Colonic mucosa (tissue), 4 donors: ENCODE results near the gene C1QL3. TPM values are rescaled to one million over a fixed set of nuclear protein-coding genes. Genes with fewer than 3 reads are reported as not detected.
A peak's percentile ranks its signal among the peaks of the same experiment; 100 is the strongest.

Experiments used
- DNase-seq: peaks from one replicate; pipeline ENCODE4 v3.0.0-alpha.2; 2020
- H3K27ac ChIP-seq: fragments of 200-600 bp; one replicate; pipeline ENCODE4 v1.8.0; 2021
- H3K27me3 ChIP-seq: fragments of 200-600 bp; one replicate; pipeline ENCODE4 v1.8.0; 2021
- H3K36me3 ChIP-seq: fragments of 200-600 bp; one replicate; pipeline ENCODE4 v1.8.0; 2021
- H3K4me1 ChIP-seq: fragments of 200-600 bp; one replicate; pipeline ENCODE4 v1.8.0; 2021; ENCODE audit warnings: mild to moderate bottlenecking
- H3K4me3 ChIP-seq: fragments of 200-600 bp; one replicate; pipeline ENCODE4 v1.8.0; 2021
- H3K9ac ChIP-seq, 2 donors: one replicate each; pipeline ENCODE4 v1.7.0; 2013; ENCODE audit warnings: control low read depth in 2 of 2, low read depth in 2 of 2, low read length in 2 of 2
- H3K9me3 ChIP-seq: fragments of 200-600 bp; one replicate; pipeline ENCODE4 v1.8.0; 2021
- CTCF ChIP-seq: fragments of 200-600 bp; IDR thresholded peaks from one replicate; pipeline ENCODE4 v1.8.0; 2022; ENCODE audit warnings: antibody characterized with exemption, mild to moderate bottlenecking
- intact Hi-C: fragments of 100-400 bp; cut with DNase I; formaldehyde crosslinking; loops from one replicate; pipeline ENCODE4 v1.14.1; 2022
- total RNA-seq, 2 donors: library from RNA; stranded (reverse); fragmentation: NEBNext Ultra II Directional in 1 of 2; extraction: Animal tissue kit (Norgen Biotek cat#: 25700) in 1 of 2; gene quantifications; one replicate each; pipeline ENCODE4 v1.2.1, GENCODE V29; 2021
- donor health status: healthy.
- donor health status: DM: no; HTN: no; CAD: no.
- donor health status: DM: no; HTN: no; CAD: no.

C1QL3 gene
- total RNA-seq: not detected

- H3K27ac ChIP-seq: no peak within 1 kb of the TSS
Observed at GRCh38 chr10:16521311-16522016, at the start of gene C1QL3. C1QL3 (minus strand) TSS chr10:16521879; CDS start chr10:16521065, 814 bp downstream.

DNA sequence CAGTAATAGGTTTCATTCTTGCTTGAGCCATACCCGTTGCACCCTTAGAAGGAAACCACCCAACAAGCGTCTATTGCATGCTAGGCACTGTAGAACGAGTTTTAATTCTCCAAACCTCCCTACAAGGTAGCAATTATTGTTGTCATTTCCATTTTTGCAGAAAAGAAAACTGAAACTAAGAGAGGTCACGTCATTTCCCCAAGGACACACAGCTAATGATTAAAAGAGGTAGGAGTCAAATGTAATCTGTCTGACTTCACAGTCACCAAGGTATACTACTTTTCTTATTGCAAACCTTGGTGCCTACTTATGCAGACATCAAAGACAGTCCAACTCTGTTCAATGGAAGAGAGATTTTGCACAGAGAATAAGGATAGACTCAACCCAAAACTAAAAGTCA lies 49.1 kb upstream of the C1QL3 start:
- H3K27ac ChIP-seq: no peak overlapping the region
- H3K4me1 ChIP-seq: no peaks in the 10 kb centered on the region
- DNase-seq: no peak
- H3K36me3 ChIP-seq: no peaks in the 10 kb centered on the region
- no peak overlapping the region for H3K4me3 ChIP-seq
- no peaks in the 10 kb centered on the region for H3K9me3 ChIP-seq
- intact Hi-C loops: no loop called here
- H3K27me3 ChIP-seq: no peaks in the 10 kb centered on the region
- TF ChIP-seq CTCF: no peak
- no peak overlapping the region for H3K9ac ChIP-seq

More at GRCh38 chr10:16521311-16522016, at the start of gene C1QL3:
- Histone ChIP-seq H3K4me1 (no peaks in the 10 kb centered on the region), H3K9ac (no peak within 1 kb of the TSS), H3K4me3 (peak within 1 kb of the TSS; percentile 33), H3K9me3 (no peaks in the 10 kb centered on the region), H3K36me3 (no peaks in the 10 kb centered on the region), H3K27me3 (peaks cover 19% of the 10 kb centered on the region)
- intact Hi-C loops: no loop called here
- no peak for TF ChIP-seq CTCF
- no peak for DNase-seq

DNA sequence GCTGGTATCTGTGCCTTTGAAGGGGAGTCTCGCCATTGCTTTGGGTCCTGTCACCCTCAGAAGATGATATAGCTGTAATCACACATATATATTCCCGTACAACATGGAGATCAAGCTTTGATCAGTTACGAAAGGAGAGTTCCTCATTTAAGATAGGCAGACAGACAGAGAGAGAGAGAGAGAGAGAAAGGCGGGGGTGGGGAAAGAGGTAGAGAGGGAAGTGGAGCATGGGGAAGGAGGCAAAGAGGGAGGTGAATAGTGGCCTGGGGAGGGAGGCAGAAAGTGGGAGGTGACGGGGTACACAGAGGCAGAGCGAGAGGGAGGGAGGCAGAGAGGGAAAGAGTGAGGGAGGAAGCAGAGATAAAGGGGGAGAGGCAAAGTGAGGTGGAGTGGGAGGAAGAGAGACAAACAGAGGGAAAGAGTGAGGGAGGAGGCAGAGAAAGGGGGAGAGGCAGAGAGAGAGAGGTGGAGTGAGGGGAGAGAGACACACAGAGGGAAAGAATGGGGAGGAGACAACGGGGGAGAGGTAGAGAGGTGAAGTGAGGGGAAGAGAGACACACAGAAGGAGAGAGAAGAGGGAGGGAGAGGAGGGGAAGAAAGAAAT lies 44.6 kb upstream of the C1QL3 start:
- H3K4me1 ChIP-seq: no peaks in the 10 kb centered on the region
- no peak for DNase-seq
- no peaks in the 10 kb centered on the region for H3K27me3 ChIP-seq
- TF ChIP-seq CTCF: no peak
- H3K9me3 ChIP-seq: no peaks in the 10 kb centered on the region
- no peak overlapping the region for H3K4me3 ChIP-seq
- no peak overlapping the region for H3K27ac ChIP-seq
- H3K36me3 ChIP-seq: no peaks in the 10 kb centered on the region
- intact Hi-C loops: no loop called here
- H3K9ac ChIP-seq: no peak overlapping the region

DNA sequence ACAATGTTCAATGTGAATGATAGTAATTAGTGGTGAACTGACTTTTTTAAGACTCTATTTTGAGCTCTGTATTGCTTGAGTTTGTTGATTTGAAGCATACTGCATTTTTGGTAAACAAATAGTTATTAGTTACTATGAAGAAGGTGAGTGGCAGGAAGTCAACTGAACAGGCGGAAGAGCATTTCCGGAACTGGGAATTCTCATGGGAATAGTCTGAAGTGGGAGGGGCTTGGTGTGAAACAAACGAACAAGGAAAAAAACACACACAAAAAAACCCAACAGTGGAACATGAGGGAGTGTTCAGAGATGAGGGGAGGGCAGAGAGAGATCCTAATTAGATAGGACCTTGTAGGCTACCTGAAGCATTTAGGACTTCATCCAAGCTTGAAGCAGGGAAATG lies 43.9 kb upstream of the C1QL3 start:
- Histone ChIP-seq H3K9ac (no peak overlapping the region), H3K27ac (no peak overlapping the region), H3K4me1 (no peaks in the 10 kb centered on the region), H3K36me3 (no peaks in the 10 kb centered on the region), H3K9me3 (no peaks in the 10 kb centered on the region), H3K27me3 (no peaks in the 10 kb centered on the region), H3K4me3 (no peak overlapping the region)
- TF ChIP-seq CTCF: no peak
- DNase-seq: no peak
- intact Hi-C loops: no loop called here

DNA sequence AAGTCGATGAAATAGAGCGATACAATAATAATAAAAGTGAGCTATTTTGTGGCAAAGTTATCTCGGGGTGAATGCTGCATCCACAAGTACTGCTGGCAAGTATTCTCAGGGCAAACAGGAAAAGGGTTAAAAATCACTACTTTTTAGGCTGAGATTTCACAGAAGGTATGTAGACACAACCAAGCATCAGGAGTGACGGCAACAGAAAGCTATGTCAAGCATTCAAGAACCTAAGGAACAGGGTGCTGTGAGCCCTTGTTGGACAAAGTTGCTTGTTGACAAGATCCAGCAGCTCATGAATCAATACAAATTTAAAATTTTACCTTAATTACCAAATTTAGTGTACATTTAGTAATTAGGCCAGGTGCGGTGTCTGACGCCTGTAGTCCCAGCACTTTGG lies 41.2 kb upstream of the C1QL3 start:
- Histone ChIP-seq H3K9ac (no peak overlapping the region), H3K4me1 (no peaks in the 10 kb centered on the region), H3K4me3 (no peak overlapping the region), H3K27me3 (no peaks in the 10 kb centered on the region), H3K27ac (no peak overlapping the region), H3K9me3 (no peaks in the 10 kb centered on the region), H3K36me3 (no peaks in the 10 kb centered on the region)
- intact Hi-C loops: no loop called here
- no peak for DNase-seq
- TF ChIP-seq CTCF: no peak
